ENCODE measurements around the gene PDE4B. TPM values are rescaled to one million over a fixed set of nuclear protein-coding genes. Genes with fewer than 3 reads are reported as not detected.

Gene PDE4B
- total RNA-seq, 1 donor from 2014 or later = 3.8 TPM

- no peak for DNase-seq (ENCODE audit: low read depth)
- H3K4me3 ChIP-seq (ENCODE audit: low read depth, low read length) = no peak overlapping the region
- TF ChIP-seq CTCF (conservative IDR thresholded peaks at IDR 0.05; ENCODE audit: low read depth, low read length) = no peak
Measured at GRCh38 chr1:65939636-65940035, 146.9 kb downstream of the PDE4B start.

GRCh38 chr1:65940126-65940525 is 147.4 kb downstream of the PDE4B start:
- DNase-seq (ENCODE audit: low read depth) = no peak
- no peak for TF ChIP-seq CTCF (conservative IDR thresholded peaks at IDR 0.05; ENCODE audit: low read depth, low read length)
- no peak overlapping the region for H3K4me3 ChIP-seq (ENCODE audit: low read depth, low read length)

GRCh38 chr1:65942476-65942875 is 149.8 kb downstream of the PDE4B start:
- no peak overlapping the region for H3K4me3 ChIP-seq (ENCODE audit: low read depth, low read length)
- DNase-seq (ENCODE audit: low read depth) = no peak
- no peak for TF ChIP-seq CTCF (conservative IDR thresholded peaks at IDR 0.05; ENCODE audit: low read depth, low read length)

- DNase-seq (ENCODE audit: low read depth) = no peak
- H3K4me3 ChIP-seq (ENCODE audit: low read depth, low read length) = no peak overlapping the region
- no peak for TF ChIP-seq CTCF (conservative IDR thresholded peaks at IDR 0.05; ENCODE audit: low read depth, low read length)
Measured at GRCh38 chr1:65946376-65946775, 153.7 kb downstream of the PDE4B start.

- H3K4me3 ChIP-seq (ENCODE audit: low read depth, low read length) = no peak overlapping the region
- TF ChIP-seq CTCF (conservative IDR thresholded peaks at IDR 0.05; ENCODE audit: low read depth, low read length) = no peak
- DNase-seq (ENCODE audit: low read depth) = no peak
Measured at GRCh38 chr1:65946960-65947359, 154.3 kb downstream of the PDE4B start.

GRCh38 chr1:65948609-65949229 is 156.0 kb downstream of the PDE4B start:
- H3K4me3 ChIP-seq (ENCODE audit: low read depth, low read length) = no peak overlapping the region
- DNase-seq (ENCODE audit: low read depth) = no peak

More at GRCh38 chr1:65948609-65949229, 156.0 kb downstream of the PDE4B start:
- peak; percentile 50 for TF ChIP-seq CTCF (conservative IDR thresholded peaks at IDR 0.05; ENCODE audit: low read depth, low read length)

All from epithelial cell of proximal tubule (primary cell).